ENCODE results near the gene CCDC170.

CCDC170 gene

GRCh38 chr6:151550618-151551017, 56.8 kb downstream of the CCDC170 start:
- Histone ChIP-seq H3K27ac (ENCODE audit: low read length) (no peak overlapping the region), H3K4me3 (ENCODE audit: low read length) (no peak overlapping the region), H3K4me2 (ENCODE audit: low read depth, low read length) (no peak overlapping the region), H3K27me3 (replicated peaks; ENCODE audit: insufficient read depth, low read length) (no peaks in the 10 kb centered on the region), H3K9me3 (replicated peaks; ENCODE audit: insufficient read depth, low read length) (no peaks in the 10 kb centered on the region), H3K4me1 (ENCODE audit: low read length) (peaks cover 7% of the 10 kb centered on the region; the same call in 1 of the 2 replicates), H3K9ac (ENCODE audit: low read length) (no peak overlapping the region), H3K36me3 (replicated peaks; ENCODE audit: insufficient read depth, low read length) (no peaks in the 10 kb centered on the region), H3K9me2 (replicated peaks; ENCODE audit: insufficient read depth, low read length) (no peaks in the 10 kb centered on the region), H3F3A (ENCODE audit: insufficient read depth, low read length) (peaks cover 6% of the 10 kb centered on the region; the same call in 1 of the 2 replicates), H4K20me1 (ENCODE audit: insufficient read depth, low read length) (no peaks in the 10 kb centered on the region), H3K79me2 (ENCODE audit: low read length) (no peaks in the 10 kb centered on the region), H2AFZ (ENCODE audit: low read length) (no peak overlapping the region)
- no peak for DNase-seq
- TF ChIP-seq EZH2phosphoT487 (IDR thresholded peaks at IDR 0.05; ENCODE audit: low read length) (no peak), EZH2 (optimal IDR thresholded peaks at IDR 0.05; ENCODE audit: low read depth, low read length) (no peak), CTCF (IDR thresholded peaks at IDR 0.05; ENCODE audit: low read length) (no peak)

GRCh38 chr6:151551223-151551857, 57.5 kb downstream of the CCDC170 start:
- H3K9ac ChIP-seq (ENCODE audit: low read length) = no peak overlapping the region
- TF ChIP-seq CTCF (IDR thresholded peaks at IDR 0.05; ENCODE audit: low read length) (no peak), EZH2 (optimal IDR thresholded peaks at IDR 0.05; ENCODE audit: low read depth, low read length) (no peak), EZH2phosphoT487 (IDR thresholded peaks at IDR 0.05; ENCODE audit: low read length) (no peak)
- no peaks in the 10 kb centered on the region for H3K36me3 ChIP-seq (replicated peaks; ENCODE audit: insufficient read depth, low read length)
- H3K4me2 ChIP-seq (ENCODE audit: low read depth, low read length) = 0 out of 2 replicates have a peak overlapping the region, but pooled peaks have one; percentile 5
- H3K27me3 ChIP-seq (replicated peaks; ENCODE audit: insufficient read depth, low read length) = no peaks in the 10 kb centered on the region
- no peaks in the 10 kb centered on the region for H4K20me1 ChIP-seq (ENCODE audit: insufficient read depth, low read length)
- no peak overlapping the region for H3K4me3 ChIP-seq (ENCODE audit: low read length)
- H3F3A ChIP-seq (ENCODE audit: insufficient read depth, low read length) = peaks cover 6% of the 10 kb centered on the region; the same call in 1 of the 2 replicates
- H3K9me3 ChIP-seq (replicated peaks; ENCODE audit: insufficient read depth, low read length) = no peaks in the 10 kb centered on the region
- H3K9me2 ChIP-seq (replicated peaks; ENCODE audit: insufficient read depth, low read length) = no peaks in the 10 kb centered on the region
- peak overlapping the region; percentile 71 for H3K27ac ChIP-seq (ENCODE audit: low read length)
- peaks cover 7% of the 10 kb centered on the region; the same call in 1 of the 2 replicates for H3K4me1 ChIP-seq (ENCODE audit: low read length)
- peak; percentile 66 for DNase-seq
- H2AFZ ChIP-seq (ENCODE audit: low read length) = peak overlapping the region; percentile 35; the same call in 1 of the 2 replicates
- no peaks in the 10 kb centered on the region for H3K79me2 ChIP-seq (ENCODE audit: low read length)

- Histone ChIP-seq H2AFZ (ENCODE audit: low read length) (no peak overlapping the region), H3K9me3 (replicated peaks; ENCODE audit: insufficient read depth, low read length) (no peaks in the 10 kb centered on the region), H3K36me3 (replicated peaks; ENCODE audit: insufficient read depth, low read length) (no peaks in the 10 kb centered on the region), H3K79me2 (ENCODE audit: low read length) (no peaks in the 10 kb centered on the region), H4K20me1 (ENCODE audit: insufficient read depth, low read length) (no peaks in the 10 kb centered on the region), H3K9me2 (replicated peaks; ENCODE audit: insufficient read depth, low read length) (no peaks in the 10 kb centered on the region), H3F3A (ENCODE audit: insufficient read depth, low read length) (peaks cover 6% of the 10 kb centered on the region; the same call in 1 of the 2 replicates), H3K27me3 (replicated peaks; ENCODE audit: insufficient read depth, low read length) (no peaks in the 10 kb centered on the region), H3K9ac (ENCODE audit: low read length) (no peak overlapping the region), H3K4me3 (ENCODE audit: low read length) (no peak overlapping the region), H3K4me2 (ENCODE audit: low read depth, low read length) (no peak overlapping the region), H3K27ac (ENCODE audit: low read length) (no peak overlapping the region), H3K4me1 (ENCODE audit: low read length) (peaks cover 7% of the 10 kb centered on the region; the same call in 1 of the 2 replicates)
- TF ChIP-seq CTCF (IDR thresholded peaks at IDR 0.05; ENCODE audit: low read length) = no peak
- DNase-seq = no peak
These were observed 59.8 kb downstream of the CCDC170 start for GRCh38 chr6:151553416-151554165.

Measured in MM.1S (cell line).